RWPE1 (cell line): ENCODE data around the gene PDCD1LG2.

ENCODE experiments used
- CTCF ChIA-PET: fragments of 350-600 bp; sonication (Branson Sonifier 250); formaldehyde crosslinking; extraction: SDS; loops from one replicate; lab custom pipeline; 2021; lab: Yijun Ruan, JAX
- POLR2A ChIA-PET: fragments of 400-600 bp; formaldehyde crosslinking; extraction: SDS; loops from one replicate; lab custom pipeline; 2020; ENCODE audit warnings: antibody characterized with exemption; ENCODE audit not compliant: low non-redundant PET; lab: Yijun Ruan, JAX
- DNase-seq: peaks from one replicate; pipeline ENCODE4 v3.0.0; 2012; ENCODE audit warnings: low spot score
- H3K27ac ChIP-seq: fragments of 450-650 bp; 2 replicates; pipeline ENCODE4 v1.5.1; 2017
- CTCF ChIP-seq: fragments of 450-650 bp; conservative IDR thresholded peaks from 2 replicates; pipeline ENCODE4 v1.5.1; 2017; ENCODE audit warnings: low read depth, mild to moderate bottlenecking

Gene PDCD1LG2

DNA sequence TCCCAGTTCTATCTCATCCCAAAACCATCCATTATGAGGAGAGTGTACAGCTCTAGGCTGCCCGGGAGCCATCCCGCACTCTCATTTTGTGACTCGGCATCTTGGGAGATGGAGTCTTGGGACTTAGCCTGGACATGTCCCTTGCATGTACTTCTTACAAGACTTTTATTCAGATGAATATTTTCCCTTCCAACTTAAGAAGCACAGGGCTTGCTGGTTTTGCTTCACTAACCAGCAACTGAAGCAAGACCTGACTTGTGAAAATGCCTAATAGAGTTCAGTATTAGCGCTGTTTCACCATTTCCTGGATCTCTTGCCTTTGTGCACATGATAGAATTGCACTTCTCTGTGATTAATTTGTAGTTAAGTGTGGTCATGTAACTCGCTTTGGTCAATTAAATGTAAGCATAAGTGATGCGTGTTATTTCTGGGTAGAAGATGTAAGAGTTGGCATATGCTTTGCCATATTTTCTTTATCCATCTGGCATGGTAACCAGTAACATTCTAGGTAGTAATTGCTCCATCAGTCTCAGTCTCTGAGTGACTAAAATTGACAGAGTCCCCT, 55.8 kb downstream of the PDCD1LG2 start:
- peak overlapping the region; percentile 81 for H3K27ac ChIP-seq
- no peak for TF ChIP-seq CTCF
- ChIA-PET CTCF (interaction anchor here (0.6 kb wide), 1 partner anchor 134 kb away, joined by 4 read pairs; no protein-coding TSS in a partner anchor), POLR2A (no interaction called here)
- DNase-seq = no peak

- ChIA-PET POLR2A (no interaction called here), CTCF (no interaction called here)
- TF ChIP-seq CTCF = no peak
- no peak overlapping the region for H3K27ac ChIP-seq
- no peak for DNase-seq
Observed at GRCh38 chr9:5568868-5569267, 58.5 kb downstream of the PDCD1LG2 start.

GRCh38 chr9:5569409-5569808, 59.1 kb downstream of the PDCD1LG2 start:
- H3K27ac ChIP-seq = no peak overlapping the region
- ChIA-PET CTCF (no interaction called here), POLR2A (no interaction called here)
- no peak for DNase-seq
- no peak for TF ChIP-seq CTCF

DNA sequence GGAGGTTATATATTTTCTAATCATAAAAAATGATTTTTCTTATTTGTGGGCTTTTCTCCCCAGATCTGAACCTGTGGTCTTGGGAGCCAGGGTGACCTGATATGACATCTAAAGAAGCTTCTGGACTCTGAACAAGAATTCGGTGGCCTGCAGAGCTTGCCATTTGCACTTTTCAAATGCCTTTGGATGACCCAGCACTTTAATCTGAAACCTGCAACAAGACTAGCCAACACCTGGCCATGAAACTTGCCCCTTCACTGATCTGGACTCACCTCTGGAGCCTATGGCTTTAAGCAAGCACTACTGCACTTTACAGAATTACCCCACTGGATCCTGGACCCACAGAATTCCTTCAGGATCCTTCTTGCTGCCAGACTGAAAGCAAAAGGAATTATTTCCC, 59.6 kb downstream of the PDCD1LG2 start:
- no peak overlapping the region for H3K27ac ChIP-seq
- TF ChIP-seq CTCF = no peak
- CTCF ChIA-PET = interaction anchor here (0.7 kb wide), 1 partner anchor 12 kb away, joined by 3 read pairs; no protein-coding TSS in a partner anchor
- POLR2A ChIA-PET = no interaction called here
- DNase-seq = no peak

DNA sequence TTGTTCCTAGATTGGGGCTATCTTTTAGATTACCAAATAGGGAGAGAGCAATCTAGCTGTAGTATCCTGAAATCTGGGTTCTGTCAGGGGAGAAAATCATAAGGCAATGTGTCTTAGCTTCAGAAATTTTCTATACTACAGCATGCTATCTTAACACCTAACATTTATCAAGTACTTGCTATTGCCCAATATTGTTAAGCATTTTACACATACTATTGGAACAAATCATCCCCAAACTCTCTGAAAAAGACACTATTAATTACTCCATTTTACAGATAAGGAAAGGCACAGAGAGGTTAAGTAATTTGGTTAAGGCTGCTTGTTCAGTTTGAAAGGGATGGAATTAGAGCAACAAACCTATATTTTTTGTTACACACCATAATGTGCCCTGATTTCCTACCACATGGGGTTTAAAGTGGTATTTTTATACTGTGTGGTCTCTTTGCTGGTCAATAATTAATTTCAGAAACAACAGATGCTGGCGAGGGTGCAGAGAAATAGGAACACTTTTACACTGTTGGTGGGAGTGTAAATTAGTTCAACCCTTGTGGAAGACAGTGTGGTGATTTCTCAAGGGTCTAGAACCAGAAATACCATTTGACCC, 61.4 kb downstream of the PDCD1LG2 start:
- DNase-seq = no peak
- H3K27ac ChIP-seq = no peak overlapping the region
- ChIA-PET POLR2A (no interaction called here), CTCF (no interaction called here)
- TF ChIP-seq CTCF = no peak

GRCh38 chr9:5574097-5574496, 63.8 kb downstream of the PDCD1LG2 start:
- CTCF ChIA-PET = no interaction called here
- POLR2A ChIA-PET = no interaction called here
- TF ChIP-seq CTCF = no peak
- no peak for DNase-seq
- no peak overlapping the region for H3K27ac ChIP-seq
